ENCODE measurements around the gene PLA2G15.

Gene PLA2G15

GRCh38 chr16:68235887-68236136 lies 9.4 kb upstream of the PLA2G15 start, which contains the start of gene ESRP2:
ESRP2 (minus strand) TSS chr16:68236127; CDS start chr16:68236045, 82 bp downstream.
- H3K4me3 ChIP-seq (replicated peaks; ENCODE audit: low read depth, low read length): peak within 1 kb of the TSS; percentile 45
- no peak for TF ChIP-seq CTCF (IDR thresholded peaks at IDR 0.05; ENCODE audit: low read depth, low read length, missing control alignments)
- no peak for DNase-seq (ENCODE audit: extremely low read depth, low read depth)

DNA sequence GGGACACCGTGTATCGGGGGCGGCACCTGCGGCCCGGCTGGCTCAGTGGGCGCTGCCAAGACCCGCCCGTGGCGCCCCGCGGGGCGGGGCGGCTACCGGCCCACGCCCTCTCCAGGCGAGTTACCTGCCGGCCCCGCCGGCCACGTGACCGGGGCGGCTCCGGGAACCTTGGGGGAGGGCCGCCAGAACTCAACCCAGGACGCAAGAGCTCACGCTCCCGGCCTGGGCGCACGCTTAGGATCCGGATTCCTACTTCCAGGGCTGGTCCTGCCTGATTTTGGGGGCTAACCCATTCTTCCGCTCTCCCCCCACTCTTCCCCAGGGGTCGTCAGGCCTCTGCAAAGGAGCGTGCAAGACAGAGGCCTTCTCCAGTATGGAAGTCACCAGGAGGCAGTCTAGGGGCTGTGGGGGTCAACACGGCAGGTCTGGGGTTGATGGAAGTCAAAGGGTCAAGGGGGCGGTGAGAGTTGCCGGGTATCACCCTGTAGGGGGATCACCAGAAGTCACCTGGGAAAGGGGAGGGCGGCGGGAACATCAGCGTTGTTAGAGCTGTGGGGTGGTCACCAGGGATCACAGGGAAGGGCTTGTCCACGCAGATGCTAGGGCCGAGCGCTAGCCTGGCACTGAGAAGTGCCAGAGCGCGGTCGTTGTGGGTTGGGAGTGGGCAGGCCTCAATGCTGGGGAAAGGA lies 8.9 kb upstream of the PLA2G15 start:
- H3K4me3 ChIP-seq (replicated peaks; ENCODE audit: low read depth, low read length): no peak overlapping the region; the same call in 1 of the 2 replicates
- DNase-seq (ENCODE audit: extremely low read depth, low read depth): no peak
- TF ChIP-seq CTCF (IDR thresholded peaks at IDR 0.05; ENCODE audit: low read depth, low read length, missing control alignments): no peak

- no peak for TF ChIP-seq CTCF (IDR thresholded peaks at IDR 0.05; ENCODE audit: low read depth, low read length, missing control alignments)
- peak overlapping the region; percentile 45 for H3K4me3 ChIP-seq (replicated peaks; ENCODE audit: low read depth, low read length)
- DNase-seq (ENCODE audit: extremely low read depth, low read depth): no peak
These were observed 8.3 kb upstream of the PLA2G15 start for GRCh38 chr16:68236826-68237242.

- no peak for TF ChIP-seq CTCF (IDR thresholded peaks at IDR 0.05; ENCODE audit: low read depth, low read length, missing control alignments)
- peak; percentile 96 for DNase-seq (ENCODE audit: extremely low read depth, low read depth)
- peak overlapping the region; percentile 45 for H3K4me3 ChIP-seq (replicated peaks; ENCODE audit: low read depth, low read length)
These were observed 7.7 kb upstream of the PLA2G15 start for GRCh38 chr16:68237243-68238028.

GRCh38 chr16:68238029-68238345 lies 7.2 kb upstream of the PLA2G15 start:
- no peak for DNase-seq (ENCODE audit: extremely low read depth, low read depth)
- peak overlapping the region; percentile 45 for H3K4me3 ChIP-seq (replicated peaks; ENCODE audit: low read depth, low read length)
- TF ChIP-seq CTCF (IDR thresholded peaks at IDR 0.05; ENCODE audit: low read depth, low read length, missing control alignments): no peak

DNA sequence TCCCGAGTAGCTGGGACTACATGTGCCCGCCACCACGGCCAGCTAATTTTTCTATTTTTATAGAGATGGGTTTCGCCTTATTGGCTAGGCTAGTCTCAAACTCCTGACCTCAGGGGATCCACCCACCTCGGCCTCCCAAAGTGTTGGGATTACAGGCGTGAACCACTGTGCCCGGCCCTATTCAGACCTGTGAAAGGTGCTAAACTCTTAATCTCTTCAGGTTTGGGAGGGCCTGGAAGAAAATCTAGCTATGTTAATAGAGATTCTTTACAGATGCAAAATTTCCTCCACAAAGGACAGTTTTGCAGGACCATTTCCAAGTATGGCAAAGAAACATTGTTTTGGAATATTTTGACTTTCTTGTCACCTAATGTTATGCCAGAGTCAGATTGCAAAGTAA lies 3.1 kb upstream of the PLA2G15 start:
- no peak for TF ChIP-seq CTCF (IDR thresholded peaks at IDR 0.05; ENCODE audit: low read depth, low read length, missing control alignments)
- H3K4me3 ChIP-seq (replicated peaks; ENCODE audit: low read depth, low read length): no peak overlapping the region
- DNase-seq (ENCODE audit: extremely low read depth, low read depth): no peak

Measured in HFF-Myc (cell line).